ACC112 (cell line): Measurements from ENCODE around the gene DIO3.
"Not testable (repeated sequence)": the region's sequence is repeated elsewhere in the genome, so short reads cannot be mapped to it uniquely, and the experiment has no call there.

Source experiments
- H2AFZ ChIP-seq: fragments of 200-600 bp; sonication (generic); one replicate; pipeline ENCODE4 v1.6.0; 2017; ENCODE audit warnings: antibody characterized with exemption, low read length; ENCODE audit not compliant: unreplicated experiment
- H3K27ac ChIP-seq: fragments of 200-600 bp; sonication (generic); 2 replicates; pipeline ENCODE4 v1.5.1; 2014; ENCODE audit warnings: low read depth, mild to moderate bottlenecking, antibody characterized with exemption, low read length, moderate library complexity
- H3K27me3 ChIP-seq: fragments of 200-600 bp; sonication (generic); 2 replicates; pipeline ENCODE4 v1.6.1; 2014; ENCODE audit warnings: mild to moderate bottlenecking, antibody characterized with exemption, low read length, moderate library complexity, mixed read lengths; ENCODE audit not compliant: insufficient read depth
- H3K36me3 ChIP-seq: fragments of 200-600 bp; sonication (generic); 2 replicates; pipeline ENCODE4 v1.6.1; 2016; ENCODE audit warnings: mild to moderate bottlenecking, antibody characterized with exemption, low read length, moderate library complexity, mixed read lengths; ENCODE audit not compliant: insufficient read depth
- H3K4me1 ChIP-seq: fragments of 200-600 bp; sonication (generic); one replicate; pipeline ENCODE4 v1.6.1; 2016; ENCODE audit warnings: low read length, mixed read lengths; ENCODE audit not compliant: insufficient read depth, unreplicated experiment, control insufficient read depth
- H3K4me3 ChIP-seq: fragments of 200-600 bp; sonication (generic); 2 replicates; pipeline ENCODE4 v1.5.1; 2014; ENCODE audit warnings: mild to moderate bottlenecking, low read depth, low read length
- H3K79me2 ChIP-seq: fragments of 200-600 bp; sonication (generic); one replicate; pipeline ENCODE4 v1.6.0; 2016; ENCODE audit warnings: low read length; ENCODE audit not compliant: control insufficient read depth, unreplicated experiment, insufficient read depth

DIO3 gene

DNA sequence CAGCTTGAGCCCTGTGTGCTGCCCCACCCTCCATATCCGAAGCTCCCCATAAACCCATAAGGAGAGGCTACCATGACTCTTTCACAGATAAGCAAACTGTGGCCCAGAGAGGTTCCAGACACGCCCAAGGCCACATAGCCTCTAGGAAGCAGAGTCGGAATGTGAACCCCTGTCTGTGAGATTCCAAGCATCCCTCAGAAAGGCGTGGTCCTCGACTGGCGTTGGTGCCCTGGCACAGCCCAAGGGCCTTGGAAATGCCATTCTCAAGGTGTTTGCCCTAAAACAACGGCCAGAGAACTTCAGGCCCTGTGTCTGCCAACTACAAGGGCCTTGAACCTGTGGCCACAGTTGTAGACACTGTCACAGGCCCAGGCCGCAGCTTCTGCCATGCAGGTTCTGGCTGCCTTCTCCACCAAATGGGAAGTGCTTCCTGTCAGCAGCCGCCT lies 8.5 kb upstream of the DIO3 start:
- no peak overlapping the region for H3K4me3 ChIP-seq
- H3K27ac ChIP-seq: no peak overlapping the region
- no peak overlapping the region for H2AFZ ChIP-seq
- peaks cover 13% of the 10 kb centered on the region for H3K27me3 ChIP-seq
- no peaks in the 10 kb centered on the region for H3K4me1 ChIP-seq
- H3K79me2 ChIP-seq: no peaks in the 10 kb centered on the region
- no peaks in the 10 kb centered on the region for H3K36me3 ChIP-seq

DNA sequence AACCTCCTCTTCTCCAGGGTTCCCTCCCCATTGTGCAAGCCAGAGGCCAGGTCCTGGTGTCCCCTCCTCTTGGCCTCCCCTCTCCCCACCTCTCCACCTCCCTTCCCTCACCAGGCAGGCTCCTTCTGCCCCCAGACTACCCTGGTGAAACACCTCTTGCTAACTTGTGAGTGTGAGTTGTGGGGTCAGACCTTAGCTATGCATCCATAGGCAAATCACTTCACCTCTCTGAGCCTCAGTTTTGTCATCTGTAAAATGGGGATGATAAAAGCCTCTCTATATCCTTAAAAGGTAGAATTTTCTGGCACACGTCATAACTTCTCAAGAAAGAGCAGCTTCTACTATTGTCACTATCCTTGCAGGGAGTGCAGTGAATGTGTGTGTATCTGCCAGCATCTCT lies 7.9 kb upstream of the DIO3 start:
- Histone ChIP-seq H3K27me3 (peaks cover 19% of the 10 kb centered on the region), H3K27ac (no peak overlapping the region), H3K4me1 (no peaks in the 10 kb centered on the region), H2AFZ (no peak overlapping the region), H3K36me3 (no peaks in the 10 kb centered on the region), H3K4me3 (no peak overlapping the region), H3K79me2 (no peaks in the 10 kb centered on the region)

DNA sequence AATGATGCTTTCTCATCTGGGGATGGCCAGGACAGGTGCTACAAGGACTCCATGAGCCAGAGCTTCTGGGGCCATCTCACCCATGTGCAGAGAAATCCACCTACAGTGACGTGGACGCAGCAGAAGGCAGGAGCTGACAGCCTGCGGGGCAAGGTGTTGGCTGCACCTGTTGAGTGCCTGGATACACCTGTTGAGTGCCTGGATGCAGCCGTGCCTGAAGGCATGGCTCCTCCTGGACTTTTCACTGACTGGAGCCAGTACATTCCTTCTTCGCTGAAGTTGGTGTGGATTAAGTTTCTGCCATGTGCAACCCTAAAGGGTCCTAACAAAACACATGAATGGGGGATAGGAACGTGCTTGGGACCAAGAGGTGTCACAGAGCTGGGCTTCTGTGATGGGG lies 7.4 kb upstream of the DIO3 start:
- H3K27me3 ChIP-seq: peaks cover 25% of the 10 kb centered on the region

GRCh38 chr14:101554991-101555668 lies 6.2 kb upstream of the DIO3 start:
- no peaks in the 10 kb centered on the region for H3K79me2 ChIP-seq
- no peaks in the 10 kb centered on the region for H3K36me3 ChIP-seq
- H3K4me1 ChIP-seq: no peaks in the 10 kb centered on the region
- no peak overlapping the region for H3K27ac ChIP-seq
- no peak overlapping the region for H3K4me3 ChIP-seq
- no peak overlapping the region for H2AFZ ChIP-seq
- H3K27me3 ChIP-seq: peaks cover 37% of the 10 kb centered on the region

More for the DNA sequence above, 7.4 kb upstream of the DIO3 start:
- no peak overlapping the region for H3K4me3 ChIP-seq
- H3K4me1 ChIP-seq: no peaks in the 10 kb centered on the region
- H3K36me3 ChIP-seq: no peaks in the 10 kb centered on the region
- H3K79me2 ChIP-seq: no peaks in the 10 kb centered on the region
- H2AFZ ChIP-seq: no peak overlapping the region
- H3K27ac ChIP-seq: no peak overlapping the region

- not testable (repeated sequence) for H3K79me2 ChIP-seq, H2AFZ ChIP-seq, H3K36me3 ChIP-seq, H3K27ac ChIP-seq, H3K4me1 ChIP-seq, H3K4me3 ChIP-seq
- peaks cover 38% of the 10 kb centered on the region for H3K27me3 ChIP-seq
These were observed 5.6 kb upstream of the DIO3 start for GRCh38 chr14:101555669-101556043.

- no peaks in the 10 kb centered on the region for H3K4me1 ChIP-seq
- H3K27ac ChIP-seq: no peak overlapping the region
- no peaks in the 10 kb centered on the region for H3K79me2 ChIP-seq
- no peak overlapping the region for H3K4me3 ChIP-seq
- peaks cover 38% of the 10 kb centered on the region for H3K27me3 ChIP-seq
- H3K36me3 ChIP-seq: no peaks in the 10 kb centered on the region
- H2AFZ ChIP-seq: no peak overlapping the region
These were observed 5.2 kb upstream of the DIO3 start for GRCh38 chr14:101556131-101556530.

- no peaks in the 10 kb centered on the region for H3K36me3 ChIP-seq
- no peak overlapping the region for H2AFZ ChIP-seq
- no peak overlapping the region for H3K27ac ChIP-seq
- peaks cover 45% of the 10 kb centered on the region for H3K27me3 ChIP-seq
- H3K4me1 ChIP-seq: no peaks in the 10 kb centered on the region
- no peaks in the 10 kb centered on the region for H3K79me2 ChIP-seq
- H3K4me3 ChIP-seq: no peak overlapping the region
These were observed 4.6 kb upstream of the DIO3 start for GRCh38 chr14:101556566-101557320.

GRCh38 chr14:101557321-101557695 lies 4.0 kb upstream of the DIO3 start:
- Histone ChIP-seq H3K4me3 (no peak overlapping the region), H2AFZ (no peak overlapping the region), H3K79me2 (no peaks in the 10 kb centered on the region), H3K36me3 (no peaks in the 10 kb centered on the region), H3K27ac (no peak overlapping the region), H3K4me1 (no peaks in the 10 kb centered on the region), H3K27me3 (peaks cover 50% of the 10 kb centered on the region)

GRCh38 chr14:101557811-101558738 lies 3.2 kb upstream of the DIO3 start:
- Histone ChIP-seq H3K4me1 (no peaks in the 10 kb centered on the region), H2AFZ (no peak overlapping the region), H3K4me3 (no peak overlapping the region), H3K27ac (no peak overlapping the region), H3K27me3 (peaks cover 58% of the 10 kb centered on the region), H3K36me3 (no peaks in the 10 kb centered on the region), H3K79me2 (no peaks in the 10 kb centered on the region)

- no peaks in the 10 kb centered on the region for H3K4me1 ChIP-seq
- peaks cover 65% of the 10 kb centered on the region for H3K27me3 ChIP-seq
- no peaks in the 10 kb centered on the region for H3K79me2 ChIP-seq
- H3K36me3 ChIP-seq: no peaks in the 10 kb centered on the region
- H3K27ac ChIP-seq: no peak overlapping the region
- H3K4me3 ChIP-seq: no peak overlapping the region
- H2AFZ ChIP-seq: no peak overlapping the region
These were observed 2.5 kb upstream of the DIO3 start for GRCh38 chr14:101558739-101559240.
